Lung (tissue), 12 donors: ENCODE results near the gene FAXC. TPM values are rescaled to one million over a fixed set of nuclear protein-coding genes. Genes with fewer than 3 reads are reported as not detected.

Experiments
- ATAC-seq: fragments of 200-7000 bp; cut with Tn5 transposase; one replicate; pipeline ENCODE4 v1.9.1; 2020; ENCODE audit warnings: moderate number of reproducible peaks; ENCODE audit not compliant: insufficient read depth, low FRiP score
- DNase-seq, 3 donors: peaks; one replicate each; pipeline ENCODE4 v3.0.0-alpha.2; 2013 to 2017
- H3K27ac ChIP-seq, 2 donors: one replicate each; pipeline ENCODE4 v1.5.1; 2013; ENCODE audit warnings: mild to moderate bottlenecking in 2 of 2, moderate library complexity in 2 of 2, control low read depth in 1 of 2, inconsistent platforms in 1 of 2, low read depth in 1 of 2, low read length in 1 of 2
- H3K27me3 ChIP-seq, 3 donors: one replicate each; pipeline ENCODE4 v1.5.1; 2013; ENCODE audit warnings: low read length in 2 of 3; ENCODE audit not compliant: control insufficient read depth in 3 of 3, insufficient read depth in 3 of 3
- H3K36me3 ChIP-seq, 4 donors: one replicate each; pipeline ENCODE4 v1.5.1; 2013; ENCODE audit warnings: low read length in 4 of 4, mild to moderate bottlenecking in 1 of 4, moderate library complexity in 1 of 4; ENCODE audit not compliant: control insufficient read depth in 4 of 4, insufficient read depth in 4 of 4
- H3K4me1 ChIP-seq, 5 donors: one replicate each; pipeline ENCODE4 v1.5.1; 2013; ENCODE audit warnings: low read length in 5 of 5, mild to moderate bottlenecking in 2 of 5, moderate library complexity in 1 of 5; ENCODE audit not compliant: control insufficient read depth in 5 of 5, insufficient read depth in 5 of 5
- H3K4me3 ChIP-seq: one replicate; pipeline ENCODE4 v1.5.1; 2013; ENCODE audit warnings: mild to moderate bottlenecking, control low read depth, moderate library complexity
- H3K9ac ChIP-seq, 2 donors: one replicate each; pipeline ENCODE4 v1.5.1; 2013; ENCODE audit warnings: low read length in 2 of 2, control low read depth in 1 of 2; ENCODE audit not compliant: insufficient read depth in 1 of 2
- H3K9me3 ChIP-seq, 4 donors: one replicate each; pipeline ENCODE4 v1.5.1; 2013; ENCODE audit warnings: low read length in 3 of 4, mild to moderate bottlenecking in 1 of 4, moderate library complexity in 1 of 4; ENCODE audit not compliant: control insufficient read depth in 4 of 4, insufficient read depth in 3 of 4
- WGBS, 2 donors: extraction: QIAGEN DNeasy Blood & Tissue Kit; methylation state at CpG; one replicate each; pipeline ENCODE4 v1.1.7; 2013; 5-methylcytosine and 5-hydroxymethylcytosine counted together
- polyA plus RNA-seq, 2 donors: library from polyadenylated mRNA; stranded (reverse); fragments of 200-250 nt; gene quantifications; one replicate each; pipeline ENCODE4 v1.2.1, GENCODE V29; 2013
- total RNA-seq, 2 donors: library from RNA; depleted of rRNA in 1 of 2; stranded (reverse); fragments of >200 nt in 1 of 2; gene quantifications; one replicate each; pipeline ENCODE4 v1.2.1, GENCODE V29; 2014 to 2021
- TF ChIP-seq, protein P1 (sequence below): IDR thresholded peaks from 2 replicates; pipeline ENCODE4 v1.5.1; 2012; ENCODE audit warnings: mild to moderate bottlenecking; ENCODE audit errors: control extremely low read depth, extremely low read depth
- donor health status: control.
- donor health status: control.
- donor health status: Bipolar disorder and iron deficiency.
- donor health status: healthy.
- donor health status: DM: yes; HTN: yes; CAD: no.

Gene FAXC
- total and polyA plus RNA-seq, 4 donors: 1.1 to 5.9 (median 4.0) TPM

DNA sequence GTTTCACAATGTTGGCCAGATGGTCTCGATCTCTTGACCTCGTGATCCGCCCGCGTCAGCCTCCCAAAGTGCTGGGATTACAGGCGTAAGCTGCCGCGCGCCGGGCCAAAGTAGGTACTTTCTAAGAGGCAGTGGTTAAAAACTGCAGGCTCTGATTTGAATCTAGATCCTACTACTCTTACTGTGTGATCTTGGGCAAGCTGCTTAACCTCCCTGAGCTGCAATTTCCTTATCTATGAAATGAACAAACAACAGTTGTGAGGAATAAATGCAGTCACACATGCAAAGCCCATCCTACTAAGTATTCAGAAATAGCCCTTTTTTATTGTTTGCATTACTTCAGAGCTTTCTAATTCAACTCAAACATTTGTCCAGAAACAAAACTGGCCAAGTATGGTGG, 2.9 kb downstream of the FAXC start:
- Histone ChIP-seq H3K9me3 (no peaks in the 10 kb centered on the region), H3K27ac (no peak overlapping the region), H3K9ac (no peak overlapping the region), H3K4me3 (no peak overlapping the region), H3K4me1 (peaks cover 0 to 16% (median 0%) of the 10 kb centered on the region in 5 donors), H3K36me3 (no peaks in the 10 kb centered on the region), H3K27me3 (peaks cover 0 to 3% (median 0%) of the 10 kb centered on the region in 3 donors)
- TF ChIP-seq, protein P1, sequence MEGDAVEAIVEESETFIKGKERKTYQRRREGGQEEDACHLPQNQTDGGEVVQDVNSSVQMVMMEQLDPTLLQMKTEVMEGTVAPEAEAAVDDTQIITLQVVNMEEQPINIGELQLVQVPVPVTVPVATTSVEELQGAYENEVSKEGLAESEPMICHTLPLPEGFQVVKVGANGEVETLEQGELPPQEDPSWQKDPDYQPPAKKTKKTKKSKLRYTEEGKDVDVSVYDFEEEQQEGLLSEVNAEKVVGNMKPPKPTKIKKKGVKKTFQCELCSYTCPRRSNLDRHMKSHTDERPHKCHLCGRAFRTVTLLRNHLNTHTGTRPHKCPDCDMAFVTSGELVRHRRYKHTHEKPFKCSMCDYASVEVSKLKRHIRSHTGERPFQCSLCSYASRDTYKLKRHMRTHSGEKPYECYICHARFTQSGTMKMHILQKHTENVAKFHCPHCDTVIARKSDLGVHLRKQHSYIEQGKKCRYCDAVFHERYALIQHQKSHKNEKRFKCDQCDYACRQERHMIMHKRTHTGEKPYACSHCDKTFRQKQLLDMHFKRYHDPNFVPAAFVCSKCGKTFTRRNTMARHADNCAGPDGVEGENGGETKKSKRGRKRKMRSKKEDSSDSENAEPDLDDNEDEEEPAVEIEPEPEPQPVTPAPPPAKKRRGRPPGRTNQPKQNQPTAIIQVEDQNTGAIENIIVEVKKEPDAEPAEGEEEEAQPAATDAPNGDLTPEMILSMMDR: no peak
- 97 to 98% methylated on average over 10 of the region's 10 CpGs for WGBS, 2 donors
- no peak for ATAC-seq
- DNase-seq: no peak

DNA sequence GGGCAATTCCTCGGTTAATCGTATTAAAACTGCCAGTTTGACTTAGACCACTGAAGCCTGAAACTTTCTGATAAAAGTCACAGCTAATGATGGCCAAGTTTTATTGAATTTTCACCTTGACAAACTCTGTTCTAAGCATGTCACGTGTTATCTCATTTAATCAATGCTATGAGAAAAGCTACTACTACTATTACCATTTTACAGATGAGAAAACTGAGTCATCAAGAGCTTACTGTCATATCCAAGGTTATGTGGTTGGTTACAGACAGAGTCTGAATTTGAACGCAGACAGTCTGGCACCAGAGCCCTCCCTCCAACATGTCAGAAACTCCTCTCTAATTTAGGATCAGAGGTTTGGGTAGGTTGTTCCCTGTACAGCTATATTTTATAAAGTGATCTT, 4.3 kb downstream of the FAXC start:
- no peak for DNase-seq
- ATAC-seq: no peak
- WGBS, 2 donors: 92% methylated on average over 4 of the region's 4 CpGs
- Histone ChIP-seq H3K9me3 (no peaks in the 10 kb centered on the region), H3K27ac (no peak overlapping the region), H3K27me3 (peaks cover 0 to 3% (median 0%) of the 10 kb centered on the region in 3 donors), H3K4me1 (peaks cover 0 to 13% (median 0%) of the 10 kb centered on the region in 5 donors), H3K36me3 (no peaks in the 10 kb centered on the region), H3K9ac (no peak overlapping the region), H3K4me3 (no peak overlapping the region)
- TF ChIP-seq, protein P1: no peak

DNA sequence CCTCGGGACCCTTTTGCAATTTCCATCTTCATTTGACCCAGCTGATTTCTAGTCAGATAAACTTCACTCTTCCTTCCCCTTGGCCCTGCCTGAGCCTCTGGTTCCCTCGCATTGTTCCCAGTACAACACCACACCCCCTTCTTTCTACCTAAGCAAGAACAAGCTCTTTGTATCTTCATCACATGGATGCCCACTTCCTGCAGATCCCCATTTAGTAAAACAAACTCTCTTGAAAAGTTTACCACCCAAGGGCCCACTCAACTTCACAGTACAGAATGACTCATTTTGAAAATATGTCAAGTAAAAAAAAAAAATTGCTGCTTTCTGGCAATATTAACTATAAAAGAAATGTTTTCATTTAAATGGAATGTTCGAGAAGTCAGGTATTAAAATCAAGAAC, 5.2 kb downstream of the FAXC start:
- H3K9me3 ChIP-seq: no peaks in the 10 kb centered on the region
- no peak overlapping the region for H3K27ac ChIP-seq
- no peak overlapping the region for H3K9ac ChIP-seq
- H3K27me3 ChIP-seq: peaks cover 0 to 3% (median 0%) of the 10 kb centered on the region in 3 donors
- H3K4me3 ChIP-seq: no peak overlapping the region
- peaks cover 0 to 8% (median 0%) of the 10 kb centered on the region in 5 donors for H3K4me1 ChIP-seq
- 11 to 34% methylated on average over 3 of the region's 3 CpGs for WGBS, 2 donors
- peak; percentile 50 for ATAC-seq
- TF ChIP-seq, protein P1: no peak
- DNase-seq: peak in 2 of 3 donors; percentile 7 to 48
- no peaks in the 10 kb centered on the region for H3K36me3 ChIP-seq

DNA sequence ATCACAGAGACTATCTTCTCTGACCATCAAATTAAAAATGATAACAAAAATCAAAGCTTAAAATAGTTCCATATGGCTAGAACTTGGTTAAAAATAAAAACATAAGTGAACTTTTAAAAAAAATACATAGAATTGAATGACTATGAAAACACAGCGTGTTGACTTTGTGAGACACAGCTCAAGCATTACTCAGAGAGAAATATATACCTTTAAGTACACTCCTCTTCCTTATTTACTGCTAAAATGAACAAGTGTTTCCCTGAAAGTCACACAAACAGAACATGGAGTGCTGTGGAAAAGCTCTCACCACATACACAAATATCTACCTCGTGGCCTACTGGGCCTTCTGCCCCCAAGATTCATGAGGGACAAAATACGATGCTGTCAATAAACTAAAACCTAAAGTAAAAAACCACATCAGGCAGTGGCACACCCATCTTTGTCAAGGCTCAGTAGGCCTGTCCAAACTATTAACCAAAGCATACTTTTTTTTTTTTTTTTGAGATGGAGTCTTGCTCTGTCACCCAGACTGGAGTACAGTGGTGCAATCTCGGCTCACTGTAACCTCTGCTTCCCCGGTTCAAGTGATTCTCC, 7.5 kb downstream of the FAXC start:
- H3K9me3 ChIP-seq: peaks cover 0 to 1% (median 0%) of the 10 kb centered on the region in 4 donors
- no peaks in the 10 kb centered on the region for H3K36me3 ChIP-seq
- TF ChIP-seq, protein P1: no peak
- H3K27me3 ChIP-seq: no peaks in the 10 kb centered on the region
- H3K4me1 ChIP-seq: no peaks in the 10 kb centered on the region
- no peak overlapping the region for H3K27ac ChIP-seq
- 80 to 92% methylated on average over 5 of the region's 5 CpGs for WGBS, 2 donors
- DNase-seq: no peak
- H3K9ac ChIP-seq: no peak overlapping the region
- ATAC-seq: no peak
- no peak overlapping the region for H3K4me3 ChIP-seq
